Tibial nerve (tissue), 4 donors: Measurements from ENCODE around the gene PGAM2.

Experiments used
- CTCF ChIP-seq, 5 experiments: fragments of 200-600 bp in 3 of 5; fragments of 450-650 bp in 2 of 5; sonication (generic) in 3 of 5; IDR thresholded peaks; one replicate each; pipeline ENCODE4 v1.5.1; 2016 to 2019; ENCODE audit warnings: antibody characterized with exemption in 5 of 5, mild to moderate bottlenecking in 3 of 5, moderate library complexity in 2 of 5
- EP300 ChIP-seq, 2 donors: sonication (generic); formaldehyde crosslinking; IDR thresholded peaks; one replicate each; pipeline ENCODE4 v1.6.1; 2017; ENCODE audit warnings: antibody characterized with exemption in 2 of 2, mild to moderate bottlenecking in 1 of 2
- POLR2A ChIP-seq, 2 donors: fragments of 450-650 bp; IDR thresholded peaks; one replicate each; pipeline ENCODE4 v1.6.1; 2017; ENCODE audit warnings: antibody characterized with exemption in 2 of 2, mild to moderate bottlenecking in 2 of 2, moderate library complexity in 2 of 2

DNA sequence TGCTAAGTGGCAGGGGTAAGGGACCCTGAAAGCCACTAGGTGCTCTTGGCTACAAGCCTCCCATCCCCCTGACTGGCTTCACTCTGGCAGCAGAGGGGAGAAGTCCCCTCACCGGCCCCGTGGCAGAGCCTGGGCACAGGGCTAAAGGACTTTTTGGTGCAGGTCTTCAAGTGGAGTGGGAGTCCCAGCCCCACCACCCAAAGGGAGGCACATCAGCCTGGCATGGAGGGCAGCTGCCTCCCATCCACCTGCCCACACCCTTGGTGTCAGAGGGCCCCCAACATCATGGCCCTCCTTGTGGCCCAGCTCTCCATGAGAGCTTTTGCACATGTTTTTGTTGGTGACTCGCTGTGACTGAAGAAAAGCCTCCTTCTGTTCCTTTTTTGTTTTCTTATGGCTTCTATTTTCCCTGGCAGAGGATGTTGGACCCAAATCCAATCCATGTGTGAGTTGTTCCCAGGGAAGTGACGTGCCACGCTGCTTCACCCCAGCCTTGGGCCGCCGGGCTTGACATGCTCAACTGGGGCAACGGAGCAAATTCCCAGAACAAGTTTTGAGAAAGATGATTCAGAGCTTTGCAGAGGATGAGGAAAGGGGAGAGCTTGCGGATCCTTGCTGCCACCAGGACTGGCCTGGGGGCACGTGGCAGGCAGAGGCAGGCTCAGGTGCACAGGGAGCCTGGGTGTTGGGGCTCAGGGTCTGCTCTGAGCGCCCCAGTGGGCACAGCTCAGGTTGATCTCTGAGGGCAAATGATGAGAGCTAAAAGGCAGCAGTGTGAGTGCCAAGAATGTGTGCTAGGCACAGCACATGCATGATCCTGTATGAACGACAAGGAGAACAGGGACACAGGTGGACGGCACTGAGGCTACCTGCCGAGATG, 36.8 kb upstream of the PGAM2 start:
- TF ChIP-seq EP300 (IDR thresholded peaks at IDR 0.05) (peak in 1 of 2 donors; percentile 50), CTCF (IDR thresholded peaks at IDR 0.05) (no peak), POLR2A (IDR thresholded peaks at IDR 0.05) (no peak)
